ENCODE measurements around the gene TKT.

DNA sequence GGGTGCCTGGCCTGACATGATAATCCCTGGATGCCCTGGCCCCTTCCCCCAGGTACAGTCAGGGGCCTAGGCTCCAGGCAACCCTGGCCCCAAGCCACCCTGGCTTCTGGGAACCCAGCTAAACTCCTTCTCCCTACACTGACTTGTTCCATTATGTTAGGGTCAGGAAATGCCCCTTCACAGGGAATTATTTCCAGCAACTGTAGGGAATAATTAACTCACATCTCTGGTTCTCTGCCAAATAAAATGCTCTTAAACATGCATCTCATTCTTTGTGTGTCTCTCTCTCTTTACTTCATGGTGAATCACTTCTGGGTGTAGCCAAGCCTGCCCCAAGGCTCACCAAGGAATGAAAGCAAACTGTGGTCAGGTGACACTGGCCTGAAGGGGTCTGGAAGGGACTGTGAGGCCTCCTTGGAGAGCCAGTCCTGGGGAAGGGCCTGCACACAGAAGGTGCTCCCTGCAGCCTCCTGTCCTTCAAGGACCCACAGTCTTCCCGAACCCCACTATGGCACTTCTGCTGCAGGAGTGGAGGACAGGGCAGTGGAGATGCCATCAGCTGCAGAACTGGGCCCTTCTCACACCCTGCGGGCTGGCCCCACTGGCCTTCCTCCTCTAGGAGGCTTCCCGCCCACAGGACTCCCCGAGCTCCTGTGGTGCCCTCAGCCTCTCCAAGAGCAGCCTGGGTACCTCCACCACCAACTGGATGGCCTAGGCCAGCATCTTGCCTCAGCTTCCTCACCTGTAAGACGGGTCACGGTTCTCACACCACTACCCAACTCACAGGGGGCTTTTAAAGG, 17.6 kb downstream of the TKT start:
- TF ChIP-seq POLR2A (IDR thresholded peaks at IDR 0.05): no peak
- TF ChIP-seq, protein P1, sequence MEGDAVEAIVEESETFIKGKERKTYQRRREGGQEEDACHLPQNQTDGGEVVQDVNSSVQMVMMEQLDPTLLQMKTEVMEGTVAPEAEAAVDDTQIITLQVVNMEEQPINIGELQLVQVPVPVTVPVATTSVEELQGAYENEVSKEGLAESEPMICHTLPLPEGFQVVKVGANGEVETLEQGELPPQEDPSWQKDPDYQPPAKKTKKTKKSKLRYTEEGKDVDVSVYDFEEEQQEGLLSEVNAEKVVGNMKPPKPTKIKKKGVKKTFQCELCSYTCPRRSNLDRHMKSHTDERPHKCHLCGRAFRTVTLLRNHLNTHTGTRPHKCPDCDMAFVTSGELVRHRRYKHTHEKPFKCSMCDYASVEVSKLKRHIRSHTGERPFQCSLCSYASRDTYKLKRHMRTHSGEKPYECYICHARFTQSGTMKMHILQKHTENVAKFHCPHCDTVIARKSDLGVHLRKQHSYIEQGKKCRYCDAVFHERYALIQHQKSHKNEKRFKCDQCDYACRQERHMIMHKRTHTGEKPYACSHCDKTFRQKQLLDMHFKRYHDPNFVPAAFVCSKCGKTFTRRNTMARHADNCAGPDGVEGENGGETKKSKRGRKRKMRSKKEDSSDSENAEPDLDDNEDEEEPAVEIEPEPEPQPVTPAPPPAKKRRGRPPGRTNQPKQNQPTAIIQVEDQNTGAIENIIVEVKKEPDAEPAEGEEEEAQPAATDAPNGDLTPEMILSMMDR (IDR thresholded peaks at IDR 0.05 in 4 of 5, conservative IDR thresholded peaks at IDR 0.05 in 1 of 5): no peak
